HTR-8/SVneo (cell line): ENCODE results near the gene GRIA2.
"Not testable (repeated sequence)": the region's sequence is repeated elsewhere in the genome, so short reads cannot be mapped to it uniquely, and the experiment has no call there.

Experiments used
- DNase-seq: peaks from one replicate; pipeline ENCODE4 v3.0.0; 2011; ENCODE audit warnings: low spot score, mixed read lengths; ENCODE audit not compliant: insufficient read length
- FAIRE-seq: peaks from 2 replicates; lab custom pipeline; 2011; peaks lifted over from hg19 to GRCh38; lab: Jason Lieb, UNC

GRIA2 gene

DNA sequence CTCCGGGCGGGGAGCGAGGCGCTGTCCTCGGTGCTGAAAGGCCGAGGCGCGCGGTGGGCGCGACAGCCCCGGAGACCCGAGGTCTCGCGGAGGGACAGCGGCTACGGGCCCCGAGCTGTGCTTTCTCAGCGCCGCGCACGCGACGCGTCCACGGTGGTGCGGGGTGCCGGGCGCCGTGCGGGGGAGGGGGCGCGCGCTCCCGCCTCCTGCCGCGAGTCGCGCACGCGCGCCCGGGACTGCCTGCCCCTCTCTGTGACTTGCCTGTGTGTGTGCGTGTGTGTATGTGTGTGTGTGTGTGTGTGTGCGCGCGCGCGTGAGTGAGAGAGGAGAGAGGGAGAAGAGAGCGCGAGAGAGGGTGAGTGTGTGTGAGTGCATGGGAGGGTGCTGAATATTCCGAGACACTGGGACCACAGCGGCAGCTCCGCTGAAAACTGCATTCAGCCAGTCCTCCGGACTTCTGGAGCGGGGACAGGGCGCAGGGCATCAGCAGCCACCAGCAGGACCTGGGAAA lies at the start of gene GRIA2:
Gene GRIA2 (plus strand): TSS at position 358 of the 511 bp plus-strand sequence. CDS start 315 bp downstream, outside the sequence.
- DNase-seq: peak; percentile 65
- peak; percentile 57 for FAIRE-seq

DNA sequence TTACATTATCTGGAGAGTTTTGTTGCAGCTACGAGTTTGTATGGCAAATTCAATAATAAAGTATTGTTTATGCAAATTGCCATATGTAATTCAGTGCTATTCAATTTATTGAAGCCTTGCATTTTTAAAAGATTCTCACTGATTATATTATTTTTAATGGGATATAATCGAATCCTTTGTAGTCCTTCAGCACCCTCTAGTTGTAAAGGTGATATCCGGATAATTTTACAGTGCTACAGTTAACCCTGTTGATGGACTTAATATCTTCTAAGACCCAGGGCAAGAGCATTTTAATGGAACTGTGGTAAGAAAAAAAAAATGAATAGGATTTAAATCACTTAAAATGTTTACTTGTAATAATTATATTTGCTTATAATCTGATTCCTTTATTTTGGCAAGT lies 48.5 kb upstream of the GRIA2 start:
- FAIRE-seq: no peak
- peak; percentile 3 for DNase-seq

DNA sequence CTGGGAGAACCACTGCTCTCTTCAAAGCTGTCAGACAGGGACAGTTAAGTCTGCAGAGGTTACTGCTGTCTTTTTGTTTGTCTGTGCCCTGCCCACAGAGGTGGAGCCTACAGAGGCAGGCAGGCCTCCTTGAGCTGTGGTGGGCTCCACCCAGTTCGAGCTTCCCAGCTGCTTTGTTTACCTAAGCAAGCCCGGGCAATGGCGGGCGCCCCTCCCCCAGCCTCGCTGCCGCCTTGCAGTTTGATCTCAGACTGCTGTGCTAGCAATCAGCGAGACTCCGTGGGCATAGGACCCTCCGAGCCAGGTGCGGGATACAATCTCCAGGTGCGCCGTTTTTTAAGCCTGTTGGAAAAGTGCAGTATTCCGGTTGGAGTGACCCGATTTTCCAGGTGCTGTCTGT lies 40.3 kb upstream of the GRIA2 start:
- not testable (repeated sequence) for DNase-seq, FAIRE-seq

DNA sequence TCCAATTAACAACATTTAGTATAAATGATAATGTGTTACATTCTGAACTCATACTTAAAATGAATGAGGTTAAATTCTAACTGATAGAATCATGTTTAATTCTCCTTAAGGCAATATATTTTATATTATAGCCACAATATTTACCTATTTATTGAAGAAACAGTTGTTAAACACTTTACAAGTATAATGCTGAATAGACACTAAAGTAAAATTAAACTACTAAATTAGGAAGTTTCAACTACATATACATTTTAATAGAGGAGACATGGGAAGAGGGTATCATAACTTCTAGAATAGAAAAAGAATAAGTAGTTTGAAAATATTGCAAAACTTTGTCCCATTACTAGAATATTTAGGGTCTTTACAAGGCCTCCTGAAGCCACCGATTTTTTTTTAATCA lies 36.2 kb upstream of the GRIA2 start:
- FAIRE-seq (no peak), DNase-seq (no peak)

DNA sequence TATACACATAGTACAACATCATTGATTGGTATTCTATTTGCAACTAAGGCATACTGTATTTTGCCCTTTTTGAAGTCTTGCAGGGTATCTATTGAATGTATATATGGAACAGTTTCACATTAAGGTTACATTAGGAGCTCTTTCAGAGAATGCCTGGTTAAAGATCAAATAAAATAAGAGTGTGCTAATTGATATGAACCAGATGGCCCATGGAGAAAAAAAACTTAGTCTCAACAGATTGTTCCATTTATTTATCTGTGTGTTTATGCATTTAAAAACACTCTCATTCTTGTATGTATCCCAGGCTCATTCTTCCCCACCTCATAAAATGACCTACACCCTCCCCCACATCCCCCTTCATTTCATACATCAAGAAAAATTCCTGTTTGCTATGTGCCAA lies 35.2 kb upstream of the GRIA2 start:
- DNase-seq (no peak), FAIRE-seq (no peak)

DNA sequence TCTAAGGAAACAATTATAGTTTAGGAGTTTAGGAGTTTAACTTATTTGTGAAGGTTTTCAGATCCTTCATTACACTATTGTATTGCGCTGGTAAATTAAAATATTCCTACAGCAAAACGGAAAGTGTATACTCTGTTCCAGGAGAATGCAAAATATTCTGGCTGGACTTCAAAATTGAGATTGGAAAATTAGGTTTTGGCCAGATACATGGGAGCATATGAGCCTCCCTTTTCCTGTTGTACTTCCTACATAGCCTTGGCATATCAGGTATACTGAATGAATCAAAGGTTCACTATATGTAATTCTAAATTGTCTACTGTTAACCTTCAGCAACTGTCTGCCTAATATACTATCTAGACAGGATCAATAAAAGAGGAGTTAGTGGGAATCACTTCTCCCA lies 25.2 kb upstream of the GRIA2 start:
- DNase-seq (no peak), FAIRE-seq (no peak)

DNA sequence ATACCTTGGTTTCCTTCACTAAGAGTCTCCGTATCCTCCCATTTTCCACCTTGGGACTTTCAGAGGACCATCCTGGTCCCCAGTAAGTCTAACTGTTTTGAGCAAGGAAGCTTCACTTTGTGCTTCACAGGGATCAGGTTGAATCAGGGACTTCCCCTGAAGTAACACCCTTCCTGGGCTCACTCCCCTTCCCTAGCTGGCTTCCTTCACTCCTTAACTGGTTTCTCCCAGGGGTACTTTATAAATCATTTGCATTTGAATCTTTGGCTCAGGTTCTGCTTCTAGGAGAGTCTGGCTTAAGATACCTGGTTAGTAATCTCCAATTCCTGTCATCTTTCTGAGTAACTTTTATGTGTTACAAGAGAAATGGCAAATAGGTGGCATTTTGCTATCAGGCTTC lies 24.5 kb upstream of the GRIA2 start:
- DNase-seq (no peak), FAIRE-seq (no peak)

DNA sequence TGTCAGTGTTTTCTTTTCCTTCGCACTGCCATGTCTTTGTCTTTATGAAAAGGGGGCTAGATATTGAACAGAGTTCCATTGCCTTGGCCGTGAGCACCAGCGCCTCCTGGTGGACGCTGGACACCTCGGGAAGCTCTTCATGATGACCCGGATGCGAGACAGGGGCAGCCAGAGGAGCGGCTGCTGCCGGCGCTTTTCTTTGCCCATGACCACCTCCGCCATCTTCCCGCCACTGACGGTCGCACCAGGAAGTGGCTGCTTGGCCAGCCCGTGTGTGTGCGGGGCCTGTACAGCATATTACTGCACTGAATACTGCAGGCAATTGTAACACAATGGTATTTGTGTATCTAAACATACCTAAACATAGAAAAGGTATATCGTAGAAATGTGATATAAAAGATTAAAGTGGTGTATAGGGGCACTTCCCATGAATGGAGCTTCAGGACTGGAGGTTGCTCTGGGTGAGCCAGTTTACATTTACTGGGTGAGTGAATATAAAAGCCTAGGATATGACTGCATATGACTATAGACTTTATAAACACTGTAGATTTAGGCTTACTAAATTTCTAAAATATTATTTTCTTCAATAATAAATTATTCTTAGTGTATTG lies 15.8 kb upstream of the GRIA2 start:
- FAIRE-seq: no peak

DNA sequence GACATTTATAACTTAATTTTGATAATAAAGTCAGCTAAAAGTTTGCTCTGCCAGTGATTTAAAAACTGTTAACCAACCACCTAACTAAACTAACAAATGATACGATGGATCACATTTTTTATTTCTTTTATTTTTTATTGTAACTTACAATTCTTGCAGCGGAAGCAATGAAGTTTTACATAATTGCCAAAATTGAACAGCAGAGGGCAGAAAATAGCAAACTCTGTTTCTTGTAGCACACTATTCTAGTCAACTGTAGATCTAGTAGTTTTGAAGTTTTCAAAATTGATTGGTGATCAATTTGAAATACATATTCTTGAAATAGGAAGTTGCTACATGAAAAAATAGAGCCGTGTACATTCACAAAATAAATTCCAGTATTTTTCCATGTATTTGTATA lies 2.8 kb upstream of the GRIA2 start:
- FAIRE-seq (no peak), DNase-seq (no peak)

More for the DNA sequence above, 15.8 kb upstream of the GRIA2 start:
- DNase-seq: no peak

DNA sequence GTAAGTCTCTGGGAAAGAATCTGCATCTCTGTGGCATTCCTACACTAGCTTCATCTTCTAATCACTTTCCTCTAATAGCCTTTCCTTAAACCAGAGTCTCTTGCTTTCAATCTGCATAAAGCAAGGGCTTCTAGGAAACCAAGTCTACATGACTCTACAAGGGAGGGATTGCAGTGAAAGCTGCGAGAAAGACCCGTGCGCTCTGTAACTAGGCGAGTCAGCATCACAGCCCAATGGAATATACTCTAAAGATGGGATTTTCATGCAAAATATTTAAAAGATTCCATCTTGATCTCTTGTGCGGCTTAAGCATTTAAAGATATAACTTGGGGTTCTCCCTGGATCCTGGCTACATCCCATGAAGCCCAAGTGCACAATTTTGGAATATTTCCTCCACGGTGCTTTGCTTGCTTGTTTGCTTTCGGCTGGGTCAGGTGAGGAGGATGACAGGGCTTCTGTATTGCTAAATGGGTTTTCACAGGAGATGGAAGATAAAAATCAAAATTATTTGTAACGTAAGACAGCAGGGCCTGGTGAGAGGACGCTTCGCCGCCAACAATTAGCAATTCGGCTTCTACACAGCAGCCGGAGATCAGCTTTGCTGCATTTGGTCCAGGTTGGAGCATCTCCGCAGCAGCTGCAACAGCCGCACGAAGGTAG lies 687 bp upstream of the GRIA2 start:
- FAIRE-seq (no peak), DNase-seq (no peak)

DNA sequence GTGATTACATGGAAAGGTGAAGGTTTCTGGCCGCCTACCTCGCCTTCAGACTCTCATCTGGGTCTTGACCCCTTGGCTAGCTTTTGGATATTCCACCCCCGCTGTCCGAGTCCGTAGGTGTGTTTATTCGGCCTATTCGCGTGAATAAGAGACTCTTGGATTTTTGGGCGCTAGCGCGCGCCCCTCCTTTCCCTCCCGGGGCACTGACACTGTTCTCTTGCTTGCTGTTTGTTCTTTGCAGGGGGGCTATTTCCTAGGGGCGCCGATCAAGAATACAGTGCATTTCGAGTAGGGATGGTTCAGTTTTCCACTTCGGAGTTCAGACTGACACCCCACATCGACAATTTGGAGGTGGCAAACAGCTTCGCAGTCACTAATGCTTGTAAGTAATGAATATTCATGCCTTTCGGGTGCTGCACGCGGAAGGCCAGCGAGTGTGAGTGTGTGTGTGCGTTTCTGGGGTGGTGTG lies 932 bp downstream of the GRIA2 start:
- no peak for DNase-seq
- FAIRE-seq: no peak

DNA sequence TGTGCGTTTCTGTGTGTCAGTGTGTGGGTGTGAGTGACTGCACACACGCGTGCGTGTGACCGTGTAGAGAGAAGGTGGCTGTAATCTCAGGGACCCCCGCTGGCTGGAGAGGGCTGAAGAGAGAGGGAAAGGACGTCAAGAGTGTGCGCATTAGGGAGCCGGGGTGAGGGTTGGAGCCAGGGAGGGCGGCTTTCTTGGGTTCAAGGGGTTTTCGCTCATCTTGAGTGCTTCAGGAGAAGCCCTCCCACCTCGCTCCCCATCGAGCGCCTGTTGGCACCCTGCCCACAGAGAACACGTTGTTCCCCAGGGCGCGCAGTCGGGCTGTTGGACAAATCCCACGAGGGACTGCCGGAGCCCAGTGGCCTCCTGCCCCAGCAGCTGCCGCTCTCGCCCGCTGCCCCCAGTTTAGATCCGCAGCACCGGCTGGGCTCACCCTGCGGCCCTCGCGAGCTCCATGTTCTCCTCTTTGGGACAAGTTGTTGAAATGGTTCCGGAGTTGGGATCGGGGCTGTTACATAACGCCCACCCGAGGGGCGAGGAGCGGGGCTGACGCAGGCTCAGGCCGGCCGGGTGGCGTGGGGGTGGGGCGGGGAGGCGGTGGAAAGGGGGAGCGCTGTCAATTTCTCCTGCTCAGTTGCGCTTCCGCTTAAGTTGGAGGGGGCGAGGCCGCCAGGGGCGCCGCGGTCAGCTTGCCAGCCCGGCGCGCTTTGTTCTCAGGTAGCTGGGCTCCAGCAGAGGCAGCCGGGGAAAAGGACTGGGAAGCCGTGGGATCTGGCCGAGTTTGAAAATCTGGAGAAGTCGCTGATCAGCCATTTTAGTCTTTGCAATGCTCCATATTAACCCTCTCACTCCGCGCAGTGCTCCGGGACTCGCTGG lies 1.6 kb downstream of the GRIA2 start:
- FAIRE-seq: no peak
- no peak for DNase-seq

DNA sequence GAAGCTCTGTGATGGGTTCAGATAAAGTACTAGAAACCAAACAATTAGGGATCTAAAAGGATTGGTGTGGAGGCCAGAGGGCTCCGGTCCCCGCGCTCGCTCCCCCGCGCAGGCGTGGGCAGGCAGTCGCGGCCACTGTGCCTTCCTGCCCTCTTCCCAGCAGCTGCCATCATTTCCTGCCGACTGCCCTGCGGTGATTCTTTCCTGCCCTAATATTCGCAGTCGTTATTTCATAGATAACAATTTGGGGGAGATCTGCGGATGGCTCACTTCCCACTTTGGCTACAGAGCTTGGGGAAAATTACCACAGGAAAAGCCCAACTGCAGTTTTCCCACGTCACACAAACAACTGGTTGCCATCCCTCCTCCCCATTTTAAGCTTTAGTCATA lies 2.2 kb downstream of the GRIA2 start:
- FAIRE-seq: no peak
- no peak for DNase-seq

DNA sequence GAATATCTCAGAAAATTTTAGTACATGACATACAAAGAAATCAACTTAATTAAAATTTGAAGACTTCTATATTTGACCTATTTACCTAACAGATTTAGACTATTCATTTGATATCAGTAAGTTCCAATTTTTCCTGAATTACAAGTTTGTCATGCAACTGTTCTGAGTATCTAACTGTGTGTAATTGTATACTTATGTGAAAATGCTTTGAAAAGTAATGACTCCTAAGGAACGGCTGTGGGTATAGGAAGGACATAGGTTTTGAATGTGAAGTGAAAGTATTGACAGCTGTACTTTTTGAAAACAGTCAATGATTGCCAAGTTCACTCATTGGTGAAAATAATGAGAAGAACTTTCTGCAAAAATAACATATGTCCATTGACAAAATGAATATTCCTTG lies 2.9 kb downstream of the GRIA2 start:
- DNase-seq (no peak), FAIRE-seq (no peak)

DNA sequence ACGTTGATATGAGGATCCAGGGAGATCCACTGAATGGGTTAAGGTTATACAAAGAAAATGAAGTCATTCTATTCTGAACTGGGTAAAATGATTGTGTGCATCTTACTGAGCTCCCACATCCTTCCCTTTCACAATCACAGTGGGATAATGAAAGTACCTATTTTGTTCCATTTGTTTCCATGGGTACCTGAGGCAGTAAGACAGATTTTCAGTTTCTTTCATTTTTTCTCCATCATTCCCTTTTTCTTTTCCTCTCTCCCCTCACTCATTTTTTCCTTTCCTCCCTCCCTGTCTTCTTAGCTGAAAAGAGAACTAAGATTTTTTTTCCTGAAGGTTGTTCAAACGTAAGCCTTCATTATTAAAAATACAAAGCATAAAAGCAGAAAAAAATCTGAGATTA lies 4.6 kb downstream of the GRIA2 start:
- DNase-seq: no peak
- no peak for FAIRE-seq

DNA sequence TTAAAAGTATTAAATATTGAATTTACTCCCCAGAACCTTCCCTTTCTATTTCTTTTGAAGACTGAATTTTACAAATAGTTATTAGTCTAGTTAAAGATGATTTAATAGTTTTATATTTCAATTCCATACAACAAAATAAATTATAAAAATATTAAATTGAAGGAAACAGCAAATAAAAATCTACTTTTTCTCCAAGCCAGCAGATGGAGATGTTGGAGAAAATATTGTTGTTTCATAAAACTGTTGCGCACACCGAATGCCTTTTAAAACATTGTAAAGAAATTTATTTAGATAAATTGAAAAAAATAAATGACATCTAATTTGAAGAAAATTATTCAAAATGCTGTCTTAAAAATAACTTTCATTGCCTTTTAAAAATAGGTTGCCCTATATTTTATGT lies 5.5 kb downstream of the GRIA2 start:
- no peak for FAIRE-seq

DNA sequence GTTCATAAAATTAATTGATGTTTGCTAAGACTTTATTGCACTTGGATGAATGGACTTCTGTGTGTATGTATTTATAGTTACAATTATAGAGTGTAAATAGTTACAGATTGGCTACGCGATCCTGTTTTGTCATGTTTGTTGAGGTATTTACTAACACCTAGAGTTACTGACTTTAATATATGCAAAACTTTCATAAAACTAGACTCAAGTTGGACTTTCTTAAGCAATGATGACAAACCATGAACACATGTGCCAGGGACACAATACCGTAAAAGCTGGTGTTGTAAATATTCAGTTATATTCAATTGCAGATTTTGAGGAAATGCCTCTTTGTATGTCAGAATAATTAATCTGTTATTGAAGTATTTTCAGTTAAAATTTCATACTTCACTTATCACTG lies 6.1 kb downstream of the GRIA2 start:
- FAIRE-seq (no peak), DNase-seq (no peak)

More for the DNA sequence above, 5.5 kb downstream of the GRIA2 start:
- DNase-seq: no peak

DNA sequence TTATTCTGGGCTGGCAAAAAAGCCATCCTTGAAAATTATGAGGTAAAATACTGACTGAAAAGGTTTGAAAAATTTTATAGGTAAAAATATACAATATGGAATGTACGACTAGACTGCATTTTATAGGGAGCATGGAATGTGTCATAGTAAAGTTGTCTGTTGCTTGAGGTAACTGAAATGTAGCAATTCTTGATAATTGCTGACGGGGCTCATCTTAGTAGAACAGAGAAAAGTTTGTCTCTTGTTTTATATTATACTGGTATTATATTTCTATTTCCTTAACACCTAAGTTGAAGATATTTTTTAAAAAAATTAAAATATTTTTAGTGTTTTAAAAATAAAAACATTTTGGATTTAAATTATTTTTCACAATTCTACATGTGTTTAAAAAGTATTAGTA lies 11.0 kb downstream of the GRIA2 start:
- FAIRE-seq (no peak), DNase-seq (no peak)

DNA sequence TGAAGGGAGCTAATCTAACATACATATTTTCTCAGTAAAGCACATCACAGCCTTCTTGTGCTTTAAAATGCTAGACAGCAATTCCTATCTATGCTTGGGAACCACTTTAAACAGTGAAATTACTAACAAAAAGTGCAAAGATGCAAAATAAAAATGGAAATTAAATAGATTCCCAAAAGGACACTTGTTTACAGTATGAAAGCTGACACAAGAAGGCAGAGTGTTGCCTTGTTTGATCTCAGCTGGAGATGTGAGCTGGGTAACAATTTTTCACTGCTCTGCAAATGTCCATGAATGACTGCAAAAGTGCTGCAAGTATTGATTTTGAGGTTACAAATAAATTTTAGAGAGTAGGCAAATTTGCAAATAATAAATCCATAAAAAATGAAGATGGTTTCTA lies 22.3 kb downstream of the GRIA2 start:
- DNase-seq (no peak), FAIRE-seq (no peak)

DNA sequence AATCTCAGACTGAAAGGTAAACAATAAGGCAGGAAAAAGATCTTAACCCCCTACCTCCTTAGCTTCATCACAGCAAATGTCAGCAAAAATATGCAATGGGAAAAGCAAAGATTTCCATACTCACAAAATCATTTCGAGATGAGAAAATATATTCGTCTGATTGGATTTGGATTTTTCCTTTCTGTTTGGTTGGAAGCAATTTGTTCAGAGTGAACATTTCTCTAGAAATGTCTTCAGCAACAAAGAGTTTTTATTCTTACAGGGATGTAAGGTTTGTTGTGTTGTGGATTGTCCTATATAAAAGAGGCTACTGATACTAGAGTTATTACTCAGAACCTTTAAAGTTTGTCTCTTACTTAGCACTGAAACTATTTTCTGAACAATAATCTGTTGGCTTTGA lies 23.8 kb downstream of the GRIA2 start:
- DNase-seq (no peak), FAIRE-seq (no peak)

DNA sequence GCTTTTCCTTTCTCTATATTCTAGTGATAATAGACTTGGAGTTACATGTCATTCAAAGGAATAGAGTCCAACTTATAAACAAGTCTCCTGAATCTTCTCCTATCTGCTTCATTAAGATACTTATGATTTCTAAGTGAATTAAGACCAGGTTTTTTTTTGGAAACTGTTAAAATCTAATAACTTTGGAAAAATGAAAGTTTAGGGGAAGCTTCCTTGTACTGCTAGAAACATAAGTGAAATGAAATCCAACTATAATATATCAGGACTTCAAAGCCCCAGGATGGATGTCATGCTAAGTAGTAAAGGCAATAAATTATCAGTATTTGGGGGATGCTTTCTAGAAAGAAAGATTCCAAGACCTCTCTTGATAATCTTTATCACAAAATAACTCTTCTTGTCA lies 24.8 kb downstream of the GRIA2 start:
- DNase-seq (no peak), FAIRE-seq (no peak)
